Endothelial cell of umbilical vein (primary cell): ENCODE data around the gene HTRA3.

ENCODE experiments used
- CTCF ChIP-seq, 2 donors: IDR thresholded peaks; 1 replicate in 1 of 2; 2 replicates in 1 of 2; pipeline ENCODE4 v1.5.1; 2011; ENCODE audit warnings: low read length in 2 of 2, mild to moderate bottlenecking in 2 of 2, moderate library complexity in 2 of 2, control low read depth in 1 of 2, inconsistent platforms in 1 of 2, low read depth in 1 of 2; ENCODE audit not compliant: insufficient read depth in 1 of 2; ENCODE audit errors: extremely low read depth in 1 of 2
- GATA2 ChIP-seq: IDR thresholded peaks from 2 replicates; pipeline ENCODE4 v1.7.0; 2011; ENCODE audit warnings: low read depth, mild to moderate bottlenecking, moderate library complexity, mixed read lengths, low read length; ENCODE audit not compliant: insufficient read length, insufficient read depth
- MYC ChIP-seq: IDR thresholded peaks from one replicate; pipeline ENCODE4 v1.6.1; 2011; ENCODE audit warnings: mild to moderate bottlenecking, low read depth, low read length
- POLR2A ChIP-seq: IDR thresholded peaks from 2 replicates; pipeline ENCODE4 v1.6.1; 2012; ENCODE audit warnings: low read depth, mild to moderate bottlenecking, control low read depth, low read length
- POLR2AphosphoS5 ChIP-seq: IDR thresholded peaks from 2 replicates; pipeline ENCODE4 v1.6.1; 2012; ENCODE audit warnings: low read depth, mild to moderate bottlenecking, control low read depth, low read length, moderate library complexity; ENCODE audit not compliant: insufficient read depth
- TF ChIP-seq, protein P1 (sequence below): IDR thresholded peaks from 2 replicates; pipeline ENCODE4 v1.6.1; 2011; ENCODE audit not compliant: insufficient read depth, insufficient read length

DNA sequence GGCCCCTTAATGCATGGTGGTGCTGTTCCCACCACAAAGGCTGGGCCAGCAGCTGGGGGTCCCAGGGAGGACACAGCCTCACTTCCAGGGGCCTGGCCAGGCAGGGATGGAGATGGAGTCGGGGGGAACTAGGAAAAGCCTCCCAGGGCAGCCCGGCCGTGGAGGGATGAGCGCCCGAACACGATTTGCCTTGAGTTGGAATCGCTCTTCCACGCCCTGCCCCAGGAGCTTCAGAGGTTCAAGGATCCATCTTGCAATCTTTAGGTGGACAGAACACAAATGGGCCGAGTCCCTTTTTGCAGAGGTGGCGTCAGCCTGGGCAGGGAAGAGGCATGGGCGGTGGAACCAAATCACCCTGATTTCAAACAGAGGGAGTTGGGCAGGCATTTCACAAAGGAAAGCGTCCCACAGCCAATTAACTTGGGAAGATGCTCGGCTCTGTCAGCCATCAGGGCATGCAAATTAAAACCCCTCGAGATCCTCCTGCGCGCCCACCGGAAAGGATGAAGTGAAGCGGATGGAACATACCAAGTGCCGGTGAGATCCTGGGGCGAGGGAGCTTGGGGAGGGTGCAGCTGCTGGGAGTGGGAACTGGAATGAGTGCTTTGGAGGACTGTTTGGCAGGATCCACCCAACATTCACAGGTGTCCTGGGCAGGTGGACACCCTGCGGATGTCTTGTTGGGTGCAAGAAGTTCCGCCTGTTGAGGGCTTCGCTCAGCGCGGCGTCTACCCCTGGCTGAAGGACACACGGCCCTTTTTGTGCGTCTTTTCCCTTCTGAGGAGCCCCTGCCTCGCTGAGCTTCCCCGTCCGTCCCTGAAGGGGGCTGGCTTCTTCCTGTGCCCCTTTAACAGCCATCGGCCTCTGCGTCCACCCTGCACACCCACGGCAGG is 75.7 kb downstream of the HTRA3 start:
- TF ChIP-seq CTCF (IDR thresholded peaks at IDR 0.05; ENCODE audit: extremely low read depth in 1 of 2, insufficient read depth in 1 of 2, low read depth in 1 of 2, low read length in 2 of 2) (no peak), POLR2A (no peak), MYC (no peak), POLR2AphosphoS5 (no peak), GATA2 (no peak)
- TF ChIP-seq, protein P1, sequence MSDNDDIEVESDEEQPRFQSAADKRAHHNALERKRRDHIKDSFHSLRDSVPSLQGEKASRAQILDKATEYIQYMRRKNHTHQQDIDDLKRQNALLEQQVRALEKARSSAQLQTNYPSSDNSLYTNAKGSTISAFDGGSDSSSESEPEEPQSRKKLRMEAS, result no peak
